Measurements from ENCODE around the gene KCNK2.

The KCNK2 gene

DNA sequence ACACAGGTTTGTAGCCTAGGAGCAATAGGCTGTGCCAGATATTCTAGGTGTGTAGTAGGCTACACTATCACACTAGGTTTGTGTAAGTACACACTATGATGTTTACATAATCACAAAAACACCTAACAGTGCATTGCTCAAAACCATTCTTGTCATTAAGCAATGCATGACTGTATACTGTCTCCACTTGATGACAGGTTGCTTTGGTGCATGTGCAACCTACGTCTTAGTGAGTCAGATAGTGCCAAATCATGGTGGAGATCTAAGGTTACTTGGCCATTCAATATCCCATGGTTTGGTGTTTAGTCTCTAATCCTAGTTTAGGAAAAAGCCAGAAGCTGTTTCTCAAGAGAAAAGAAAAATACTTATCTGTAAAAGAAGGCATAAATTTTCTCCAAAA is 181.1 kb downstream of the KCNK2 start:
- no peak for DNase-seq

DNA sequence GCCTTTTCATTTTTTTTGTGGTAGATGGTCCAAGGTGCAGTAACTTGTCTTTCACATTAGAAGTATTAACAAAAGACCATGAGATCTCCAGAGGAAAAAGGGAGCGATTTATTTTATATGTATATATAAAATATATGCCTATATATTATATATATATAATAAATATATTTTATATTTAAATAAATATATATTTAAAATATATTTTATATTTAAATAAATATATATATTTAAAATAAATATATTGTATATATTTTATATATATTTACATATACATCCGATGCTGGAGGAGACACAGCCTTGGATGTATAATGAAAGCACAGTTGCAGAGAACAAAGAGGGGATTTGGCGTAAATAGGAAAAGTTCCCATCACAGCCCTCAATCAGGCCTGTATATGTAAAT is 182.1 kb downstream of the KCNK2 start:
- DNase-seq, result no peak

DNA sequence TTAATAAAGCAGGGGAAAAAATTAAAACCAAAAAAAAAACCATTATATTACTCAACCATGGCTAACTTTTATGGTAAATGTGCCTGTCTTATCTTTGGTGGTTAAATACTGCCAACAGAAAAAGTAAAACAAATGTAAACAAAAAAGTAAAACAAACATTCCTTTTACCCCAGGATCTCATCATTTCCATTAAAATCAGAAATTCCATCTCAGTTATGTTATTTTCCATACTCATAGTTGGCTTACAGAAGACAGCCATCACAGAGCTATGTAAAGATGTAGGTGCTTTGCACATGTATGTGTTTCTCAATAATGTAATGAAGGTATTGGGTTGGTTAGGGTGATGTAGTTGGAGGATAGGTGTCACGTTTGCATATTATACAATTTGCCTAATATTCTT is 185.0 kb downstream of the KCNK2 start:
- no peak for DNase-seq

DNA sequence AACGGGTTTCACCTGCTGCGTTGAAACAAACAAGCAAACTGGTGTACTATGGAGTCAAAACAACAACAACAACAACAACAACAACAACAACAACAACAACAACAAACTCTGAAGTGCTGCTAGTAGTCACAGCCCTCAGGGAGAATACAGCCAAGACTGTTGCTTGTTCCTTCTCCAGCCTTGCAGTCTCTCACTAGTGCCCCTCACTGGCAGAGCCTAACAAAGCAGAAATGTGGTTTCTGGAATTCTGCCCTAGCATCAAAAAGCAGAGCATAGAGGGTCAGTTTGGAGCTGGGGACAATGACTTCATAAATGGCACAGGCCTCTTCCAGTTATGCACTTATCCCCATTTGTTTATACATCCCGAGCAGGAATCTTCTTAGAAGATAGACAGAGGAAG is 187.4 kb downstream of the KCNK2 start:
- DNase-seq, result no peak

DNA sequence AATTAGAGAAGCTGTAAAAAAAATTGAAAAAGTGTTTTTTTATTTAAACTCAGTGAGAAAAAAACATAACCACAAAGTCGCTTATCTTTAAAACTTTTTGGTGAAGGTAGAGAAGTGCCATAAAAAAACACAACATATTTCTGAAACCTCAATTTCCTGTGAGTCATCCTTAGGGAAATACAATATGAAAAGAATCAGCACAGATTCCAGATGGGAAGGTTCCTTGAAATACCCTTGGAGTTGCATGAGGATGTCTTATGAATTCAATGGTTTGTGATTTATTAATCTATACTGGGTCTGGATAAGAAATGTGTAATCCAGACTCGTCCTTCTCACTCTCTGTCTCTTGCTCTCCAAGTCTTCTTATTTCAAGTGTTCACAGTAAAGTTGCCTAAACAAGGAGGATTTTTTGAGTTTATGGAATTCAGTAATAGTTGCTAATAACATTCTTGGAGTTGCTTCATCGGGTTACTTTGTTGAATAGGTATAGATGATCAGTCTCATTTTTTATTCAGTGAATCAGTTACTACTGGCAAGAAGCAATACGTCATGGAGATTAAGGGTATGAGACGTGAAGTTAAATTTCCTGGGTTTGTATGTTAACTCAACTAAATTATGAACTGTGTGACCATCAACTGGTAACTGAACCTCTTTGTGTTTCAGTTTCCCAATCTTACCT is 191.4 kb downstream of the KCNK2 start:
- no peak for DNase-seq

DNA sequence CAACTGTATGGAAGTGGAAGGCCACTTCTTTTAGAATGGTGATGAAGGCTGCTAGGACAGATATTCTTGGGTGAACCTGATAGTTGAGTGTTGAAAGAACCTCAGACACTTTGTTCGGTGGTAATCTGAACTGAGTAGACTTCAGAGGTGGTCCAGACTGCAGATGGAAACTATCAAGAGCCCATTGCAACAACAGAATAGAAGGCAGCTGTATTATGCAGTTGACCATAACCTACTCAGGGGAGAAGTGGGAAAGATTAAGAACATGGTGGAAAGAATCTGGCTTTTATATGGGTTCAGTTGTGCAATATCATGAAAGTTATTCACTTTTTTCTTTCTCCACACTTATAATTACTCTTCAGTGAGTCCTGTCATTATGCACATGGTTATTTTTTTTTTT is 194.0 kb downstream of the KCNK2 start:
- DNase-seq, result no peak

DNA sequence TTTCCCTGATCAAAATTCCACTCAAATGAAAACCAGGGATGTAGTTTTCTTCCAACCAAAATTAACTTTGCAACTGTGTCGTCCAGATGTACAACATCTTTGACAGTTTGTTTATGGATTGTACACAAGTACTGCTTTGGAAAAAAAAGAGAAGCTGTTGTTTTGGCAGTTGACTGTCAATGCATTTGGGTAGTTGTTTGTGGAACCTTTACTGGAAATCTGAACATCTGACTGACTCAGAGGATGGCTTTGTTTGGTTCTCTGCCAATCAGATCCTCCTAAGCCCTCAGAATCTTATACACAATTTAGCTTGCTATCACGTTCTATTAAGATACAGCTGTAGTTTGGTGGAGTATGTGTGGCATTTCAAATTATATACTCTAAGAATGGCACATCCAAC is 195.0 kb downstream of the KCNK2 start:
- DNase-seq, result no peak

DNA sequence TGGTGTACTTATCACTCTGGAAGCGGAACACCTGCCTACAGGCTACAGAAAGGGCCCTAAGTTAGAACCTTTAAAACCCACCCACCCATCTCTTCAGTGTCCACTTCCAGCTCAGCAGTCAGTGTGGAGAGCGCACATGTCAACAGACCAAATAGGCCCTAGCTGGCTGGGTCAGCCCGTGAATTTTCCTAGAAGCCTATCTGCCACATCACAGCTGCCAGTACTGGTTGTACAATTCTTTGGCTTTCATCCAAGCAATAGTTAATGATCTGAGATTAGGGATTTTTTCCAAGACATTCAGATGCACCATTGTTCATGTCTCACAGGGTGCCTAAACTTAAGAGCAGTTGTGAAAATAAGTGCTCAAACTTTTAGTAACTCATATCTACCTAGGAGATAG is 197.1 kb downstream of the KCNK2 start:
- no peak for DNase-seq

DNA sequence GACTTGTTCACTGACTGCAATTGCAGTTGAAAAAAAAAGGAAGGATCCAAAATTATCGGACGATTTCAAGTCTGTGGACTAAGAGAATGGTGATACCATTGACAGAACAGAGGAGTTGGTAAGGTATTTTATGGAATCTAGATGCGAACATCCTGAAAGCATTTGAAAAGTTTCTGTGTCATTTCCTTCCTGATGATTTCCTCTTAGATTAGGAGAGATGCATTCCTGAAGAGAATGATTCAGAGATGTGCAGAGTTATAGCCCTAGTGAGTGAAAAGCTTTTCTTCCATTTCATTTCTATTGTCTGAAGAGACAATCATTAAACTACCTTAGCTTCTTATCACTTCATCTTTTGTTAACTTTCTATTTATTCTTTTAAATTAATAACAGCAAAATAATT is 200.0 kb downstream of the KCNK2 start:
- DNase-seq, result no peak

DNA sequence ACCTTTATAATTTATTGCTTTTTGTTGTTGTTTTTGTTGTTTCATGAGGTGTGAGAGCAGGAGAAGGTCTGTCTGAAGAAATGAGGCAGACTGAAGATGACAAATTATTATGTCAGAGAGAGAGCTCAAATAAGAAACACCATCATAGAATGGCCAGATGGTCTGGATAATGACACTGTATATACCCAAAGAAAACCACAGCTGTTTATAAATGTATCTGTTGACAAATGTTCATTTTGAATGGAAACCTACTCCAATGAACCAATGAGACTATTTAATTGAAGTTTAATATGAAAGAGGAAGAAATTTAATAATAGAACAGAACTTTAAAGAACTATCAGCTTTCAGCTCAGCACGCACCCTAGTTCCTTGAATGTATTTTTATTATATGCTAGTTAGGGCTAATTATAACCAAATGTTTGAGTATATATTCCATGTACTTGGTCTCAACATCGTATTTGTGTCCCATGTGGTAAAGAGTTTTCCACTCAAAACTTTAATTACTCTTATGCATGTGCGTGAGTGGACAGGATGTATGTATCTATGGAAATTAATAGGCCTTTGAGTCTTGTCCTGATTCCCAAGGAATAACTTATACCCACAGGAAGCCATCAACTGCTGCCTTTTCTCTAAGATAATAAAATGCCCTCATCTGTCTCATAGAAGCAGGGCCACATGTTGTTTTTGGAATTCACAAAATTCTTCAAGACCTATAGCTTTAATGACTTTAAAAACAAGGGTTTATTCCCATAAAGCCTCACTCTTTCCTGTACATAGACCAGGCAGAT is 202.7 kb downstream of the KCNK2 start:
- DNase-seq, result peak; percentile 60
